GM19463 (cell line): Measurements from ENCODE around the gene VPS13D.
"Not testable (repeated sequence)": the region's sequence is repeated elsewhere in the genome, so short reads cannot be mapped to it uniquely, and the experiment has no call there.

Experiments used
- ATAC-seq: cut with Tn5 transposase; IDR thresholded peaks from one replicate; pipeline ENCODE4 v1.9.1; 2021; ENCODE audit warnings: mild to moderate bottlenecking, moderate library complexity; ENCODE audit not compliant: unreplicated experiment

Gene VPS13D

GRCh38 chr1:12529640-12530174 is 299.9 kb downstream of the VPS13D start:
- ATAC-seq, result no peak

GRCh38 chr1:12530462-12531178 is 300.8 kb downstream of the VPS13D start:
- ATAC-seq, result no peak

DNA sequence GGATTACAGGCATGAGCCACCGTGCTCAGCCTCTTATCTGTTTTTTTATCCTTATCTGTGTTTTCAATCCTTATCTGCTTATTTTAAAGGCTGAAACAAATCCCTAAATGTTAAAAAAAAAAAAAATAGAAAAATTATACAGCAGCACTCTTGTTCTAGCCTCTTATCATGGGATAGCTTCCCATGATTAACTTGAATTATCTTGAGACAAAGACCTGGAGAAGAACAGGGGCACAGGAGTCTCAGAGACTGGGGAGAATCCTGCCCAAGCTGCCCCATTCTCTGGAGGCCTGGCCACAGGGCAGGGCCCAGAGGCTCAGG is 301.3 kb downstream of the VPS13D start:
- no peak for ATAC-seq

DNA sequence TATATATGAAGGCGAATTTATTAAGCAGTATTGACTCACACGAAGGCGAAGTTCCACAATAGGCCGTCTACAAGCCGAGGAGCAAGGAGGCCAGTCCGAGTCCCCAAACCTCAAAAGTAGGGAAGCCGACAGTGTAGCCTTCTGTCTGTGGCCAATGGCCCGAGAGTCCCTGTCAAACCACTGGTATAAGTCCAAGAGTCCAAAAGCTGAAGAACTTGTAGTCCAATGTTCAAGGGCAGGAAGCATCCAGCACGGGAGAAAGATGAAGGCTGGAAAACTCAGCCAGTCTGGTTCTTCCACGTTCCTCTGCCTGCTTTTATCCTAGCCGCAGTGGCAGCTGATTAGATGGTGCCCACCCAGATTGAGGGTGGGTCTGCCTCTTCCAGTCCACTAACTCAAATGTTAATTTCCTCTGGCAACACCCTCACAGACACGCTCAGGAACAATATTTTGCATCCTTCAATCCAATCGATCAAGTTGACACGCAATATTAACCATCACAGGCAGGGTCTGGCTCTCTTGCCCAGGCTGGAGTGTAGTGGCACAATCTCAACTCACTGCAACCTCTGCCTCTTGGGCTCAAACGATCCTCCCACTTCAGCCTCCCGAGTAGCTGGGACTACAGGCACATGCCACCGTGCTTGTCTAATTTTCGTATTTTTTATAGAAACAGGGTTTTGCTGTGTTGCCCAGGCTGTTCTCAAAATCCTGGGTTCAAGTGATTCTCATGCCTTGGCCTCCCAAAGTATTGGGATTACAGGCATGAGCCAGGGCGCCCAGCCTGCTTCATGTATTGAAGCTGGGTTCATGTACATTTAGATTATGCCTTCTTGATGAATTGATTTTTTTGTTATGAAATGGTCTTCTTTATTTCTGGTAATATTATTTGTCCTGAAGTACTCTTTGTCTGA is 302.8 kb downstream of the VPS13D start:
- no peak for ATAC-seq

DNA sequence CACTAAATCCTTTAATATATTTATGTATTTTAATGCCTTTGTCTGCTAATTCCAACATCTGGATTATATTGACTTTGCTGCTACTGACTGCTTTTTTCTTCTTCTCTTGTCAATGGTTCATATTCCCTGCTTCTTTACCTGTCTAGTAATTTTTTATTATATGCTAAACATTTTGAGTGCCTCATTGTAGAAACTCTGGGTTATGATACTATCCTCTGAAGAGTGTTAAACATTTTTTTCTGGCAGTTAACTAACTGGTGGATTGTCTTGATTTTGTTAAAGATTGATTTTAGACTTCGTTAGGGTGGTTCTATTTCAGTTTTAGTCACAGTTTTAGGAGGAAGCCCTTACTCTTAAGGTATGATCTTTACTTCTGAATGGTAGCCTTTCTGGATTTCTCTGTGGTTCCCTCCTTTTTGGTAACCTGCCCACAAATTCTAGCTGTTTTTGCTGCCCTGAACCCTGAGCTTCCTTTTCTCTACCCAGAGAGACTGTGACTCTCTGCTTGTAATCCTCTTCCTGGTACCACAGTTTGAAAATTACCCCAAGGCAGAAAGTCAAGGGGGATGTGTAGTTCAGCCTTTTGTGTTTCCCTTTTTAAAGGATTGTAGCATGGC is 306.3 kb downstream of the VPS13D start:
- ATAC-seq, result no peak

GRCh38 chr1:12537294-12537693 is 307.5 kb downstream of the VPS13D start:
- ATAC-seq, result no peak

GRCh38 chr1:12537906-12538461 is 308.2 kb downstream of the VPS13D start:
- ATAC-seq, result no peak

DNA sequence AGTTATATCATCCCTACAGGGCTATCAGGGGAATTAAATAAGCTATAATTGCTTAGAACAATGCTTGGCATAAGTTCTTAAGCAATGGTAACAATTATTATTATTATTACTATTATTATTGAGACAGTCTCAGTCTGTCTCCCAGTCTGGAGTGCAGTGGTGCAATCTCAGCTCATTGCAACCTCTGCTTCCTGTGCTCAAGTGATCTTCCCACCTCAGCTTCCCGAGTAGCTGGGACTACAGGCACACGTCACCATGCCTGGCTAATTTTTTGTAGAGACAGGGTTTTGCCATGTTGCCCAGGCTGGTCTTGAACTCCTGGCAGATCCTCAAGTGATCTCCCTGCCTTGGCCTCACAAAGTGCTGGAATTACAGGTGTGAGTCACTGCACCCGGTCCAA is 308.7 kb downstream of the VPS13D start:
- ATAC-seq, result not testable (repeated sequence)

DNA sequence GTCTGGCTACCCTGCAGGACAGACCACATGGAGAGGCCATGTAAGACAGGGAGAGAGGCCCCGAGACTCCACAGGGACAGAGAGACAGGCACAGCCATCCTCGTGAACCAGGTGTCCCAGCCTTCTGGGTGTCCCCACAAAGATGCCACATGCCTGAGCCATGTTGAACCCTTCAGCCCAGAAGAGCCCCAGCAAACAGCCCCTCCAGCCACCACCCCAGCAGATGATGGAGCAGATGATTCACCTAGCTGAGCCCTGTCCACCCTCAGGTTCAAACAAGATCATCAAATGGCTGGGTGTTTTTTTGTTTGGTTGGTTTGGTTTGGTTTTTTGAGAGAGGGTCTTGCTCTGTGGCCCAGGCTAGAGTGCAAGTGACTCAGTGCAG is 309.5 kb downstream of the VPS13D start:
- ATAC-seq, result no peak

DNA sequence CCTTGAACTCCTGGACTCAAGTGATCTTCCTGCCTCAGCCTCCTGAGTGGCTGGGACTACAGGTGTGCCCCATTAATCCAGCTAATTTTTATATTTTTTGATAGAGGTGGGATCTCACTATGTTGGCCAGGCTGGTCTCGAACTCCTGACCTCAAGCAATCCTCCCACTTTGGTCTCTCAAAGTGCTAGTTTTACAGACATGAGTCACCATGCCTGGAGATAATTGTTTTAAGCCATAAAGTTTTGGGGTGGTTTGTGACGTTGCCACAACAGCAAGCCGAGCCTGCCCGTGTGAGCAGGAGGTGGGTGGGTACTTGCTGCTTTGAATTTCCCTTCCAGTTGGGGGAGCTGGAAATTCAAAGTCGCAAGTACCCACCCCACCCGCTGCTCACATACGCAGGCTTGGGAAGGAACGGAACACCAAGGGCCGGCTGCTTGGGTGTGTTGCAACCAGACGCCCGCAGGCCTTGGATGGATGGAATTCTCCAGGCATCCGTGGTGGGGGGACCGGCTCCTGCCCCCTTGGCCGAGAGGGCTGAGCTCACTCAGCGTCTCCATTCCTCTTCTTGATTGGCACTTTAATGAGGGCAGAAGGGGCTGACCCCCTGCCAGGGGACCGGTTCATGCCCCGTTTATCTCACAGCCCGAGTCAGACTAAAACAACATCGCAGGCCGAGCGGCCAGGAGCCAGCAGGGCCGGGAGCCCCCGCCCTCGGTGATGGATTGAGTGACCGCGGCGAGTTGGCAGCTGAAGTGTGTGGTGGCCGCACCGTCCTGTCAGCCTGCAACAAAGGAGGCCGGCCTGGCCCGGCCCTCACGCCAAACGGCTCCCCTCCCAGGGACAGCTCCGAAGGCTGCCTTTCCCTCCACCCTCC is 310.1 kb downstream of the VPS13D start:
- no peak for ATAC-seq

- ATAC-seq, result no peak
Observed at GRCh38 chr1:12540580-12541273, 310.9 kb downstream of the VPS13D start.

GRCh38 chr1:12541274-12542137 is 311.7 kb downstream of the VPS13D start:
- ATAC-seq, result no peak

DNA sequence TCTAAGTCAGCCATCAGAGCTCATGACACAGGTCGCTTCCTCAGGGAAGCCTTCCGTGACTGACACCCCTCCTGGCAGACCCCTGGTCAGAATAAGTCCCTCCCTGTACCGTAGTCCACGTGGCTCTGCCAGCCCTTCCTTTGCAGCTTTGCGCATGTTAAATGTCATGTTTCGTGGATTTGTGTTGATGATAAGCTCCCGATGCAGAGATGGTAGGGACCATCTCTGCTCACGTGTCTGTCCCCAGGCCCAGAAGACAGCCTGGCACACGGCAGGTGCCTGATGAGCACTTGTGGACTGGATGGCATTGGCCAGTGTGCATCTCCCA is 312.3 kb downstream of the VPS13D start:
- ATAC-seq, result no peak

DNA sequence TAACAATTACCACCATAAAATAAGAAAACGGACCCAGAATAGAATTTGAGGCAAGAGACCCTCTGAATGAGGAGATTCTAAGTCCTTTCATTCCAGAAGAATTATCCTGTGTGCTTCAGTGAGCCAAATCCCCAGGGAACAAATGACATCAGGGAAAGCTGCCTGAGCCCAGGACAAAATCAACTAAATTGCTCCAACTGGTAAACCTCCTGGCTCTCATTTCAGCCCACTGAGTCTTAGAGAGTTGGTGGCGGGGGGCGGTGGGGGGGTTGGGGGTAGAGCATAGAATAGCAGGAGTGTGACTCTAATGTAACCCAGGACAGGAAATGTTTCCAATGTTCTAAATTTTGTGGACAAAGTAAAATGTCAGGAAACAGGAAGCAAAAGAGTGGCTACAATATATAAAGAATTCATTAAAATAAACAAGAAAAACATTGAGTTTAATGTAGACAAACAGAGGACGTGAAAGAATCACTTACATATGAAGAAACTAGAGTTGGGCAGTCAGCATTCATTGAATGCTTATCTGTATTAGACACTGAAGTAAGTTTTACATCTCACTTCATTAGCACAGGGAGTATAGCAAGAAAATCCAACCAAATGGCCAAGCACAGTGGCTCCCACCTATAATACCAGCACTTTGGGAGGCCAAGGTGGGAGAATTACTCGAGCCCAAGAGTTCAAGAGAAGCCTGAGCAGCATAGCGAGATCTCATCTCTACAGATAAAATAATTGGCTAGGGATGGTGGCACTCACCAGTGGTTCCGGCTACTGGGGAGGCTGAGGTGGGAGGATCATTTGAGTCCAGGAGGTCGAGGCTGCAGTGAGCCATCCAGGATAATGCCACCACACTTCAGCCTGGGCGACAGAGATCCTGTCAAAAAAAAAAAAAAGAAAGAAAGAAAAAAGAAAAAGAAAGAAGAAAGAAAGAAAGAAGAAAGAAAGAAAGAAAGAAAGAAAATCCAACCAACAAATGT is 313.1 kb downstream of the VPS13D start:
- ATAC-seq, result no peak

GRCh38 chr1:12543740-12544154 is 313.9 kb downstream of the VPS13D start:
- ATAC-seq, result no peak

- no peak for ATAC-seq
Observed at GRCh38 chr1:12544357-12544756, 314.5 kb downstream of the VPS13D start.

DNA sequence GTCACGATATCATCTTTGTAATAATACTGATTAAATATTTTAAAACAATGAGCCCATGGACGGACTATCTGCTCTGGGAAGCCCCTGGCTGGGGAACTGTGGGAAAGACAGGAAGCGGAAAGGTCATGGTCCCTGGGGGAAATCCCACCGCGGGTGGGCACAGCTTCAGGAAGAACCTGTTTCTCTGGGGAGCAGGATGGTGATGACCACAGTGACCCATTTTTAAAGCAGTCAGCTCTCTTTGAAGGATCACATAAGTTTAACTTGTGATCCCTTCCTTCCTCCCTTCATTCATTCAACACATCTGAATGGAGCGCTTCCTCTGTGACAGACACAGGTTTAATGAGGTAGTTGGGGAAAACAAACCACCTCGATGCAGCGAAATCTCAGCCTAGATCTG is 315.2 kb downstream of the VPS13D start:
- no peak for ATAC-seq
